SH-SY5Y (cell line): Measurements from ENCODE around the gene TBC1D24.

Source experiments
- GATA2 ChIP-seq: IDR thresholded peaks from 2 replicates; pipeline ENCODE4 v1.6.1; 2011; ENCODE audit warnings: mild to moderate bottlenecking, low read depth, low read length
- GATA3 ChIP-seq: IDR thresholded peaks from 2 replicates; pipeline ENCODE4 v1.6.1; 2011; ENCODE audit warnings: low read depth, mild to moderate bottlenecking, low read length, moderate library complexity

- TF ChIP-seq GATA2: no peak
- TF ChIP-seq GATA3: no peak
Observed at GRCh38 chr16:2464333-2464732, 10.6 kb upstream of the TBC1D24 start.
